Measurements from ENCODE around the gene DHRS7C. TPM values are rescaled to one million over a fixed set of nuclear protein-coding genes. Genes with fewer than 3 reads are reported as not detected.

DHRS7C gene
- total and polyA plus RNA-seq, 11 donors, result 1.8 to 71.2 (median 23.4) TPM

DNA sequence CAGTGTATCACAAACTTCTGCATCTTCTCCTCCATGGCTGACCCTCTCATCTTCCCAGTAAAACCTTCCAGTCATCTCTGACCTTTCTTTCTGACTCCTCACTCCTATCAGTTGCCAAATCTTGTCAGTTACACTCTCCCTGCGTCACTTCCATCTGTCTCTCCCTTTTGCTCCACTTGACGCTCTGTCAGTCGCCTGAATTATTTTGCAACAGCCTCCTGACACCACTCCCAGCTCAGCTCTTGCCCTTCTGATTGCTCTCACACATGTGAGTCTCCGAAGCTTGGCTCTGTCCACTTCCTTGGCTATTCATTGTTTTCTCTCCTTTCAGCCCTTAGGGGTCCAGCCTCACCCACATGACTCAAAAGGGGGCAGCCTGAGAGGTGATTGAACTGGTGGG, 27.7 kb downstream of the DHRS7C start:
- peaks cover 0 to 4% (median 0%) of the 10 kb centered on the region in 12 donors for H3K4me1 ChIP-seq
- no peak overlapping the region for H3K27ac ChIP-seq
- intact Hi-C loops (cut with DNase I), result no loop called here
- ATAC-seq (peak in 2 of 4 donors; percentile 45 to 49), DNase-seq (no peak)
- no peak overlapping the region for H3K4me3 ChIP-seq
- WGBS, 4 donors, result 39 to 44% (median 42%) methylated on average over 4 of the region's 4 CpGs
- TF ChIP-seq POLR2A (IDR thresholded peaks at IDR 0.05), result no peak
- TF ChIP-seq, protein P1, sequence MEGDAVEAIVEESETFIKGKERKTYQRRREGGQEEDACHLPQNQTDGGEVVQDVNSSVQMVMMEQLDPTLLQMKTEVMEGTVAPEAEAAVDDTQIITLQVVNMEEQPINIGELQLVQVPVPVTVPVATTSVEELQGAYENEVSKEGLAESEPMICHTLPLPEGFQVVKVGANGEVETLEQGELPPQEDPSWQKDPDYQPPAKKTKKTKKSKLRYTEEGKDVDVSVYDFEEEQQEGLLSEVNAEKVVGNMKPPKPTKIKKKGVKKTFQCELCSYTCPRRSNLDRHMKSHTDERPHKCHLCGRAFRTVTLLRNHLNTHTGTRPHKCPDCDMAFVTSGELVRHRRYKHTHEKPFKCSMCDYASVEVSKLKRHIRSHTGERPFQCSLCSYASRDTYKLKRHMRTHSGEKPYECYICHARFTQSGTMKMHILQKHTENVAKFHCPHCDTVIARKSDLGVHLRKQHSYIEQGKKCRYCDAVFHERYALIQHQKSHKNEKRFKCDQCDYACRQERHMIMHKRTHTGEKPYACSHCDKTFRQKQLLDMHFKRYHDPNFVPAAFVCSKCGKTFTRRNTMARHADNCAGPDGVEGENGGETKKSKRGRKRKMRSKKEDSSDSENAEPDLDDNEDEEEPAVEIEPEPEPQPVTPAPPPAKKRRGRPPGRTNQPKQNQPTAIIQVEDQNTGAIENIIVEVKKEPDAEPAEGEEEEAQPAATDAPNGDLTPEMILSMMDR (IDR thresholded peaks at IDR 0.05), result no peak
- H3K27me3 ChIP-seq, result peaks cover 0 to 21% (median 0%) of the 10 kb centered on the region in 9 donors
- H3K9me3 ChIP-seq, result no peaks in the 10 kb centered on the region
- no peaks in the 10 kb centered on the region for H3K36me3 ChIP-seq

DNA sequence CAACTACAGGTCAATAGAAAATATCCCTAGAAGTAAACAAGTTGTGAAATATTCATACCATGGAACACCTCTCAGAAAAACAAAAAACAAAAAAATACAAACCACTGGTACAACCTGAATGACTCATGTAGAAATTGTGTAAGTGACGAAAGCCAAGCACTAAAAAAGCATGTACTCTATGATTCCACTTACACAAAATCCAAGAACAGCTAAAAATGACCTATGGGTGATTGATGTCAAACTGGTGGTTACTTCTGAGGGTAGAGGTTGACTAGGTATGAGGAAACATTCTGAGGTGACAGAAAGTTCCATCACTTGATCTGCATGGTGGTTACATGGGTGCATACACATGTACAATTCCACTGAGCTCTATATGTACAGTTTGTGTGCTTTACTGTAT, 31.1 kb downstream of the DHRS7C start:
- H3K36me3 ChIP-seq, result no peaks in the 10 kb centered on the region
- WGBS, 4 donors, result 83 to 95% (median 87%) methylated on average over 1 of the region's 1 CpG
- no peak for TF ChIP-seq POLR2A (IDR thresholded peaks at IDR 0.05)
- TF ChIP-seq, protein P1 (IDR thresholded peaks at IDR 0.05), result no peak
- intact Hi-C loops (cut with DNase I), result no loop called here
- no peaks in the 10 kb centered on the region for H3K4me1 ChIP-seq
- DNase-seq (no peak), ATAC-seq (no peak)
- no peaks in the 10 kb centered on the region for H3K9me3 ChIP-seq
- no peak overlapping the region for H3K27ac ChIP-seq
- no peak overlapping the region for H3K4me3 ChIP-seq
- H3K27me3 ChIP-seq, result peaks cover 0 to 13% (median 0%) of the 10 kb centered on the region in 9 donors

DNA sequence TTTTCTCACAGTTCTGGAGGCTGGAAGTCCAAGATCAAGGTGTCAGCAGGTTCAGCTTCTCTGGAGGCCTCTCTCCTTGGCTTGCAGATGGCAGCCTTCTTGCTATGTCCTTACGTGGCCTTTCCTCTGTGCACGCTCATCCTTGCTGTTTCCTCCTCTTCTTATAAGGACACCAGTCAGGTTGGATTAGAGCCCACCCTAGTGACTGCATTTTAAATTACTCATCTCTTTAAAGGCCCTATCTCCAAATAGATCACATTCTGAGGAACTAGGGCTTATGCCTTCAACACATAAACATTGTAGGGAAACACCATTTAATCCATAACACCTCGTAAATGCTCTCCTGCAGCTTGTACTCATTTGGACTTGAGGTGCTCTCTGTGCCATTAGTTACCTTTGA, 36.3 kb downstream of the DHRS7C start:
- TF ChIP-seq, protein P1 (IDR thresholded peaks at IDR 0.05), result no peak
- TF ChIP-seq POLR2A (IDR thresholded peaks at IDR 0.05), result no peak
- intact Hi-C loops (cut with DNase I), result no loop called here
- Histone ChIP-seq H3K36me3 (no peaks in the 10 kb centered on the region), H3K4me1 (peaks cover 0 to 1% (median 0%) of the 10 kb centered on the region in 12 donors), H3K27ac (no peak overlapping the region), H3K9me3 (no peaks in the 10 kb centered on the region), H3K27me3 (peaks cover 0 to 26% (median 0%) of the 10 kb centered on the region in 9 donors), H3K4me3 (no peak overlapping the region)
- no peak for ATAC-seq
- WGBS, 4 donors, result 76 to 80% (median 78%) methylated on average over 3 of the region's 3 CpGs
- no peak for DNase-seq

DNA sequence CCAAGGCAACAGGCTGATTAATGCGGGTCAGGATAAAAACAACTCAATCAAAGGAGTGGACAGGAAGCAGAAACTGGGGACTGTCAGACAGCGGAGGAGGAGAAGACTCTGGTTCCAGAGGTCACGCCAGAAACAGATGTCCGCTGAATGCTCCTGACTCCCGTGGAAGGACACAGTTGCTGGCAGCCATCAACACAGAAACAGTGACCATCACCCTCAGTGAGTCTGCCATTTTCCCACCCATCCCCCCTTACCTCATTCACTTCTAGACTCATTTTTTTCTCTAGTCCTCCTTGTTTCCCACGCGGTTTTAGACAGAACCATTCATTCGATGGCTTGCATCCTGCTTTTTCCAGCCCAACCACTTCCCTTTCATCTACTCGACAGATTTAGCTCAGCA, 40.9 kb downstream of the DHRS7C start:
- intact Hi-C loops (cut with DNase I), result no loop called here
- no peaks in the 10 kb centered on the region for H3K9me3 ChIP-seq
- 35 to 49% (median 43%) methylated on average over 9 of the region's 9 CpGs for WGBS, 4 donors
- H3K4me1 ChIP-seq, result peaks cover 0 to 5% (median 0%) of the 10 kb centered on the region in 12 donors
- peak in 2 of 5 donors; percentile 32 to 35 for DNase-seq
- ATAC-seq, result peak in 2 of 4 donors; percentile 69 to 73
- TF ChIP-seq POLR2A (IDR thresholded peaks at IDR 0.05), result no peak
- TF ChIP-seq, protein P1 (IDR thresholded peaks at IDR 0.05), result no peak
- H3K36me3 ChIP-seq, result no peaks in the 10 kb centered on the region
- H3K27ac ChIP-seq, result peak overlapping the region in 4 of 12 donors; percentile 19 to 43 (median 30)
- H3K27me3 ChIP-seq, result peaks cover 0 to 13% (median 0%) of the 10 kb centered on the region in 9 donors
- no peak overlapping the region for H3K4me3 ChIP-seq

Measured in heart left ventricle (tissue), 16 donors.